HCT116 (cell line): Measurements from ENCODE around the gene VAV2. TPM values are rescaled to one million over a fixed set of nuclear protein-coding genes. Genes with fewer than 3 reads are reported as not detected.

ENCODE experiments used
- ATAC-seq: fragments of 200-7000 bp; cut with Tn5 transposase; 2 replicates; pipeline ENCODE4 v1.9.1; 2020; ENCODE audit warnings: mild to moderate bottlenecking, moderate library complexity
- BruUV-seq: library from RNA; stranded (reverse); fragments of 400-500 nt; replicated peaks from 2 replicates; lab custom pipeline; 2021; lab: Mats Ljungman, UMichigan
- CTCF ChIA-PET: fragments of 300-600 bp; sonication (Branson Sonifier 250); formaldehyde crosslinking; loops from one replicate; lab custom pipeline; 2021; ENCODE audit warnings: antibody characterized with exemption; lab: Charles Lee
- POLR2A ChIA-PET: fragments of 300-600, 350-600 bp; sonication (Branson Sonifier 250); formaldehyde crosslinking; loops from one replicate; lab custom pipeline; 2021; ENCODE audit warnings: antibody characterized with exemption; lab: Charles Lee
- RAD21 ChIA-PET, 2 experiments: fragments of 300-600 bp; sonication (Branson Sonifier 250); formaldehyde crosslinking; loops; one replicate each; lab custom pipeline; 2023; ENCODE audit warnings: low total read pairs in 2 of 2; ENCODE audit not compliant: uncharacterized antibody in 2 of 2, unreplicated experiment in 2 of 2, low non-redundant PET in 1 of 2; lab: Charles Lee
- DNase-seq: peaks from one replicate; pipeline ENCODE4 v3.0.0-alpha.2; 2010; ENCODE audit warnings: low read depth, low spot score
- H2AFZ ChIP-seq: fragments of 200-600 bp; shearing (Covaris generic), sonication (generic); 2 replicates; pipeline ENCODE4 v1.6.1; 2017; ENCODE audit warnings: low read depth, mixed run types, mixed read lengths, antibody characterized with exemption, low read length; ENCODE audit not compliant: poor library complexity, severe bottlenecking
- H3K27ac ChIP-seq: 2 replicates; pipeline ENCODE4 v1.5.1; 2012; ENCODE audit warnings: low read depth, low read length
- H3K27me3 ChIP-seq: fragments of 200-600 bp; sonication (generic); 2 replicates; pipeline ENCODE4 v1.6.1; 2016; ENCODE audit warnings: mixed run types, low read length, mixed read lengths; ENCODE audit not compliant: insufficient read depth
- H3K36me3 ChIP-seq, 2 experiments: fragments of 200-500 bp in 1 of 2; fragments of 200-600 bp in 1 of 2; sonication (Bioruptor generic) in 1 of 2; sonication (generic) in 1 of 2; 2 replicates each; pipeline versions ENCODE4 v1.5.1 to v1.6.1; 2014 to 2016; ENCODE audit warnings: low read length in 2 of 2, inconsistent platforms in 1 of 2, mixed read lengths in 1 of 2, mixed run types in 1 of 2; ENCODE audit not compliant: insufficient read depth in 2 of 2, control insufficient read depth in 1 of 2
- H3K4me1 ChIP-seq, 2 experiments: fragments of 200-600 bp in 1 of 2; sonication (generic) in 1 of 2; 2 replicates each; pipeline versions ENCODE4 v1.5.1 to v1.6.1; 2012 to 2017; ENCODE audit warnings: low read length in 2 of 2, inconsistent platforms in 1 of 2, mild to moderate bottlenecking in 1 of 2, mixed read lengths in 1 of 2, mixed run types in 1 of 2, moderate library complexity in 1 of 2; ENCODE audit not compliant: insufficient read depth in 2 of 2, control insufficient read depth in 1 of 2
- H3K4me2 ChIP-seq: fragments of 200-600 bp; sonication (generic); 2 replicates; pipeline ENCODE4 v1.6.1; 2017; ENCODE audit warnings: mixed run types, low read length, mixed read lengths
- H3K4me3 ChIP-seq, 2 experiments: fragments of 200-600 bp in 1 of 2; sonication (generic) in 1 of 2; replicated peaks in 1 of 2; 2 replicates each; pipeline ENCODE4 v1.5.1; 2011 to 2016; ENCODE audit warnings: low read length in 2 of 2, control low read depth in 1 of 2, low read depth in 1 of 2, mild to moderate bottlenecking in 1 of 2, mixed read lengths in 1 of 2, mixed run types in 1 of 2
- H3K79me2 ChIP-seq: fragments of 200-600 bp; sonication (generic); 2 replicates; pipeline ENCODE4 v1.6.1; 2017; ENCODE audit warnings: mild to moderate bottlenecking, mixed run types, low read length, moderate library complexity, mixed read lengths; ENCODE audit not compliant: insufficient read depth
- H3K9ac ChIP-seq: fragments of 200-600 bp; sonication (generic); 2 replicates; pipeline ENCODE4 v1.6.1; 2016; ENCODE audit warnings: low read length, mixed read lengths
- H3K9me2 ChIP-seq: fragments of 200-600 bp; sonication (generic), shearing (Covaris generic); 2 replicates; pipeline ENCODE4 v1.6.1; 2017; ENCODE audit warnings: mixed run types, mild to moderate bottlenecking, moderate library complexity; ENCODE audit not compliant: insufficient read depth
- H3K9me3 ChIP-seq, 2 experiments: fragments of 200-500 bp in 1 of 2; fragments of 200-600 bp in 1 of 2; sonication (Bioruptor generic) in 1 of 2; sonication (generic) in 1 of 2; 2 replicates each; pipeline ENCODE4 v1.6.1; 2014 to 2017; ENCODE audit warnings: low read length in 2 of 2, mixed read lengths in 2 of 2, inconsistent platforms in 1 of 2, low read depth in 1 of 2, mild to moderate bottlenecking in 1 of 2, mixed run types in 1 of 2, moderate library complexity in 1 of 2; ENCODE audit not compliant: control insufficient read depth in 1 of 2, insufficient read depth in 1 of 2
- H4K20me1 ChIP-seq: fragments of 200-600 bp; sonication (generic), shearing (Covaris generic); 2 replicates; pipeline ENCODE4 v1.6.1; 2017; ENCODE audit warnings: mixed run types, mild to moderate bottlenecking, moderate library complexity; ENCODE audit not compliant: insufficient read depth
- CBX3 ChIP-seq: IDR thresholded peaks from 2 replicates; pipeline ENCODE4 v1.6.1; 2012; ENCODE audit warnings: low read depth
- EGR1 ChIP-seq: IDR thresholded peaks from 2 replicates; pipeline ENCODE4 v1.6.1; 2012; ENCODE audit warnings: low read depth
- ELF1 ChIP-seq: IDR thresholded peaks from 2 replicates; pipeline ENCODE4 v1.6.1; 2012; ENCODE audit warnings: low read depth, borderline replicate concordance
- EZH2 ChIP-seq: fragments of 200-600 bp; sonication (generic); IDR thresholded peaks from 2 replicates; pipeline ENCODE4 v1.6.1; 2017; ENCODE audit warnings: antibody characterized with exemption, mixed run types
- FOSL1 ChIP-seq: IDR thresholded peaks from 2 replicates; pipeline ENCODE4 v1.6.1; 2012; ENCODE audit warnings: low read depth
- POLR2AphosphoS5 ChIP-seq: IDR thresholded peaks from 2 replicates; pipeline ENCODE4 v1.6.1; 2011; ENCODE audit warnings: mild to moderate bottlenecking, low read depth, low read length, moderate library complexity
- SP1 ChIP-seq: IDR thresholded peaks from 2 replicates; pipeline ENCODE4 v1.6.1; 2012; ENCODE audit warnings: low read depth
- SRF ChIP-seq: IDR thresholded peaks from 2 replicates; pipeline ENCODE4 v1.6.1; 2012; ENCODE audit warnings: low read depth
- TCF7L2 ChIP-seq: IDR thresholded peaks from 2 replicates; pipeline ENCODE4 v1.7.0; 2011; ENCODE audit warnings: borderline replicate concordance, inconsistent platforms; ENCODE audit not compliant: insufficient read depth, insufficient read length; ENCODE audit errors: extremely low read depth
- ZFX ChIP-seq: fragments of 450-650 bp; IDR thresholded peaks from 2 replicates; pipeline ENCODE4 v1.6.1; 2017
- ZNF274 ChIP-seq: fragments of 200-500 bp; sonication (Bioruptor generic); IDR thresholded peaks from 2 replicates; pipeline ENCODE4 v1.6.1; 2014; ENCODE audit warnings: mild to moderate bottlenecking, low read depth, low read length, inconsistent platforms
- intact Hi-C: fragments of 100-400 bp; cut with micrococcal nuclease; formaldehyde crosslinking; loops from 2 replicates; pipeline ENCODE4 v1.10.0; 2022
- total RNA-seq: library from RNA; stranded (reverse); gene quantifications from one replicate; pipeline ENCODE4 v1.2.1, GENCODE V29; 2021; ENCODE audit not compliant: unreplicated experiment
- TF ChIP-seq, protein P1 (sequence below): IDR thresholded peaks from 2 replicates; pipeline ENCODE4 v1.6.1; 2012
- TF ChIP-seq, protein P2 (sequence below): IDR thresholded peaks from 2 replicates; pipeline ENCODE4 v1.6.1; 2012; ENCODE audit warnings: low read depth
- TF ChIP-seq, protein P3 (sequence below), 3 experiments: fragments of 200-600 bp in 1 of 3; sonication (generic) in 1 of 3; IDR thresholded peaks in 2 of 3; conservative IDR thresholded peaks in 1 of 3; 2 replicates each; pipeline ENCODE4 v1.5.1; 2012 to 2017; ENCODE audit warnings: low read depth in 2 of 3, low read length in 2 of 3, antibody characterized with exemption in 1 of 3, borderline replicate concordance in 1 of 3, control low read depth in 1 of 3, mild to moderate bottlenecking in 1 of 3, mixed read lengths in 1 of 3, mixed run types in 1 of 3, moderate library complexity in 1 of 3; ENCODE audit not compliant: insufficient read depth in 1 of 3
- TF ChIP-seq, protein P4 (sequence below): IDR thresholded peaks from 2 replicates; pipeline ENCODE4 v1.6.1; 2011; ENCODE audit warnings: mild to moderate bottlenecking, low read length, moderate library complexity; ENCODE audit not compliant: insufficient replicate concordance; ENCODE audit errors: extremely low read depth

VAV2 gene
- total RNA-seq, 1 experiment from 2014 or later = 33.2 TPM

DNA sequence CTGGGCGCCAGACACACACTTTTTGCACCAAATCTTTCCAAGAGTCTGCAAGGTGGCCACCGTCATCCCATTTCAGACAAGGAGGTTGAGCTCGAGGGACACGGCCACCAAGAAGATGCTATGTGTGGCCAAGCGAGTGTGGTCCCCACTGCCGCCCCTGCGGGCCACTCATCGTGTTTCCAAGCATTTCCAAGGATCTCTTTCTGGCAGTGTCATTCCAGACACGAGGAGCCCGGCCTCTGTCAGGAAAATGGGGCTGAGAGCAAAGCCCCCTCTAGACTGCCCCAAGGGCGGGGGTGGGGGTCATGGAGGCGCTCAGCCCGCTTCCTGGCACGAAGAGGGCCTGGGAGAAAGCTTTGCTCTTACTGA lies 10.6 kb downstream of the VAV2 start:
- Histone ChIP-seq H3K9ac (no peak overlapping the region), H4K20me1 (no peaks in the 10 kb centered on the region), H2AFZ (no peak overlapping the region), H3K36me3 (no peaks in the 10 kb centered on the region), H3K9me3 (no peaks in the 10 kb centered on the region), H3K4me3 (no peak overlapping the region), H3K9me2 (no peaks in the 10 kb centered on the region), H3K27me3 (no peaks in the 10 kb centered on the region), H3K4me1 (no peaks in the 10 kb centered on the region), H3K79me2 (peaks cover 92% of the 10 kb centered on the region), H3K27ac (no peak overlapping the region), H3K4me2 (no peak overlapping the region)
- intact Hi-C loops = no loop called here
- CTCF ChIA-PET = no interaction called here
- TF ChIP-seq ZFX (no peak), EGR1 (no peak), POLR2AphosphoS5 (no peak), ELF1 (no peak), FOSL1 (no peak), TCF7L2 (no peak), SRF (no peak), ZNF274 (no peak), CBX3 (no peak), EZH2 (no peak), SP1 (no peak)
- TF ChIP-seq, protein P1, sequence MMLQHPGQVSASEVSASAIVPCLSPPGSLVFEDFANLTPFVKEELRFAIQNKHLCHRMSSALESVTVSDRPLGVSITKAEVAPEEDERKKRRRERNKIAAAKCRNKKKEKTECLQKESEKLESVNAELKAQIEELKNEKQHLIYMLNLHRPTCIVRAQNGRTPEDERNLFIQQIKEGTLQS = no peak
- TF ChIP-seq, protein P2, sequence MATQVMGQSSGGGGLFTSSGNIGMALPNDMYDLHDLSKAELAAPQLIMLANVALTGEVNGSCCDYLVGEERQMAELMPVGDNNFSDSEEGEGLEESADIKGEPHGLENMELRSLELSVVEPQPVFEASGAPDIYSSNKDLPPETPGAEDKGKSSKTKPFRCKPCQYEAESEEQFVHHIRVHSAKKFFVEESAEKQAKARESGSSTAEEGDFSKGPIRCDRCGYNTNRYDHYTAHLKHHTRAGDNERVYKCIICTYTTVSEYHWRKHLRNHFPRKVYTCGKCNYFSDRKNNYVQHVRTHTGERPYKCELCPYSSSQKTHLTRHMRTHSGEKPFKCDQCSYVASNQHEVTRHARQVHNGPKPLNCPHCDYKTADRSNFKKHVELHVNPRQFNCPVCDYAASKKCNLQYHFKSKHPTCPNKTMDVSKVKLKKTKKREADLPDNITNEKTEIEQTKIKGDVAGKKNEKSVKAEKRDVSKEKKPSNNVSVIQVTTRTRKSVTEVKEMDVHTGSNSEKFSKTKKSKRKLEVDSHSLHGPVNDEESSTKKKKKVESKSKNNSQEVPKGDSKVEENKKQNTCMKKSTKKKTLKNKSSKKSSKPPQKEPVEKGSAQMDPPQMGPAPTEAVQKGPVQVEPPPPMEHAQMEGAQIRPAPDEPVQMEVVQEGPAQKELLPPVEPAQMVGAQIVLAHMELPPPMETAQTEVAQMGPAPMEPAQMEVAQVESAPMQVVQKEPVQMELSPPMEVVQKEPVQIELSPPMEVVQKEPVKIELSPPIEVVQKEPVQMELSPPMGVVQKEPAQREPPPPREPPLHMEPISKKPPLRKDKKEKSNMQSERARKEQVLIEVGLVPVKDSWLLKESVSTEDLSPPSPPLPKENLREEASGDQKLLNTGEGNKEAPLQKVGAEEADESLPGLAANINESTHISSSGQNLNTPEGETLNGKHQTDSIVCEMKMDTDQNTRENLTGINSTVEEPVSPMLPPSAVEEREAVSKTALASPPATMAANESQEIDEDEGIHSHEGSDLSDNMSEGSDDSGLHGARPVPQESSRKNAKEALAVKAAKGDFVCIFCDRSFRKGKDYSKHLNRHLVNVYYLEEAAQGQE = no peak
- TF ChIP-seq, protein P3, sequence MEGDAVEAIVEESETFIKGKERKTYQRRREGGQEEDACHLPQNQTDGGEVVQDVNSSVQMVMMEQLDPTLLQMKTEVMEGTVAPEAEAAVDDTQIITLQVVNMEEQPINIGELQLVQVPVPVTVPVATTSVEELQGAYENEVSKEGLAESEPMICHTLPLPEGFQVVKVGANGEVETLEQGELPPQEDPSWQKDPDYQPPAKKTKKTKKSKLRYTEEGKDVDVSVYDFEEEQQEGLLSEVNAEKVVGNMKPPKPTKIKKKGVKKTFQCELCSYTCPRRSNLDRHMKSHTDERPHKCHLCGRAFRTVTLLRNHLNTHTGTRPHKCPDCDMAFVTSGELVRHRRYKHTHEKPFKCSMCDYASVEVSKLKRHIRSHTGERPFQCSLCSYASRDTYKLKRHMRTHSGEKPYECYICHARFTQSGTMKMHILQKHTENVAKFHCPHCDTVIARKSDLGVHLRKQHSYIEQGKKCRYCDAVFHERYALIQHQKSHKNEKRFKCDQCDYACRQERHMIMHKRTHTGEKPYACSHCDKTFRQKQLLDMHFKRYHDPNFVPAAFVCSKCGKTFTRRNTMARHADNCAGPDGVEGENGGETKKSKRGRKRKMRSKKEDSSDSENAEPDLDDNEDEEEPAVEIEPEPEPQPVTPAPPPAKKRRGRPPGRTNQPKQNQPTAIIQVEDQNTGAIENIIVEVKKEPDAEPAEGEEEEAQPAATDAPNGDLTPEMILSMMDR (IDR thresholded peaks at IDR 0.05 in 2 of 3, conservative IDR thresholded peaks at IDR 0.05 in 1 of 3; ENCODE audit: borderline replicate concordance in 1 of 3, insufficient read depth in 1 of 3, low read depth in 2 of 3, low read length in 2 of 3) = no peak
- TF ChIP-seq, protein P4, sequence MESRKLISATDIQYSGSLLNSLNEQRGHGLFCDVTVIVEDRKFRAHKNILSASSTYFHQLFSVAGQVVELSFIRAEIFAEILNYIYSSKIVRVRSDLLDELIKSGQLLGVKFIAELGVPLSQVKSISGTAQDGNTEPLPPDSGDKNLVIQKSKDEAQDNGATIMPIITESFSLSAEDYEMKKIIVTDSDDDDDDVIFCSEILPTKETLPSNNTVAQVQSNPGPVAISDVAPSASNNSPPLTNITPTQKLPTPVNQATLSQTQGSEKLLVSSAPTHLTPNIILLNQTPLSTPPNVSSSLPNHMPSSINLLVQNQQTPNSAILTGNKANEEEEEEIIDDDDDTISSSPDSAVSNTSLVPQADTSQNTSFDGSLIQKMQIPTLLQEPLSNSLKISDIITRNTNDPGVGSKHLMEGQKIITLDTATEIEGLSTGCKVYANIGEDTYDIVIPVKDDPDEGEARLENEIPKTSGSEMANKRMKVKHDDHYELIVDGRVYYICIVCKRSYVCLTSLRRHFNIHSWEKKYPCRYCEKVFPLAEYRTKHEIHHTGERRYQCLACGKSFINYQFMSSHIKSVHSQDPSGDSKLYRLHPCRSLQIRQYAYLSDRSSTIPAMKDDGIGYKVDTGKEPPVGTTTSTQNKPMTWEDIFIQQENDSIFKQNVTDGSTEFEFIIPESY = no peak
- ATAC-seq = no peak
- RAD21 ChIA-PET = no interaction called here
- no TSS peak for BruUV-seq
- no peak for DNase-seq
- POLR2A ChIA-PET = no interaction called here
